GM13976 (cell line): ENCODE results near the gene BRAT1.

ENCODE experiments used
- DNase-seq: peaks from one replicate; pipeline ENCODE4 v3.0.0; 2012; ENCODE audit warnings: low spot score
- CTCF ChIP-seq: IDR thresholded peaks from 2 replicates; pipeline ENCODE4 v1.5.1; 2012; ENCODE audit warnings: borderline replicate concordance, mild to moderate bottlenecking; ENCODE audit not compliant: insufficient read depth; ENCODE audit errors: extremely low read depth, missing control alignments, control extremely low read depth
- in situ Hi-C: fragments of 300-500 bp; cut with MboI; formaldehyde crosslinking; loops from one replicate; pipeline ENCODE4 v1.12.0; 2022; ENCODE audit warnings: low sequenced_read_pairs, mixed read lengths, inconsistent platforms; ENCODE audit not compliant: unreplicated experiment

BRAT1 gene

GRCh38 chr7:2522780-2523433 is 32.4 kb downstream of the BRAT1 start:
- TF ChIP-seq CTCF: no peak
- in situ Hi-C loops: no loop called here
- no peak for DNase-seq

- no peak for TF ChIP-seq CTCF
- in situ Hi-C loops: no loop called here
- no peak for DNase-seq
Observed at GRCh38 chr7:2521952-2522591, 33.3 kb downstream of the BRAT1 start.

GRCh38 chr7:2521341-2521745 is 34.0 kb downstream of the BRAT1 start:
- in situ Hi-C loops: no loop called here
- no peak for DNase-seq
- no peak for TF ChIP-seq CTCF

- TF ChIP-seq CTCF: no peak
- no peak for DNase-seq
- in situ Hi-C loops: no loop called here
Observed at GRCh38 chr7:2520761-2521290, 34.5 kb downstream of the BRAT1 start.

GRCh38 chr7:2520131-2520760 is 35.1 kb downstream of the BRAT1 start:
- DNase-seq: no peak
- in situ Hi-C loops: no loop called here

More at GRCh38 chr7:2520131-2520760, 35.1 kb downstream of the BRAT1 start:
- TF ChIP-seq CTCF: no peak
